HepG2 (cell line): ENCODE measurements around the gene CFAP99. TPM values are rescaled to one million over a fixed set of nuclear protein-coding genes. Genes with fewer than 3 reads are reported as not detected.

Source experiments
- AKNA ChIP-seq: sonication (generic); formaldehyde crosslinking; IDR thresholded peaks from 2 replicates; pipeline ENCODE4 v1.4.0; 2020; ENCODE audit warnings: missing genetic modification reagents, borderline replicate concordance
- CEBPB ChIP-seq: IDR thresholded peaks from 2 replicates; pipeline ENCODE4 v1.6.1; 2011; ENCODE audit warnings: low read depth, low read length, improper control_type of control experiment, borderline replicate concordance
- ELF1 ChIP-seq: sonication (generic); formaldehyde crosslinking; IDR thresholded peaks from 2 replicates; pipeline ENCODE4 v1.4.0; 2020; ENCODE audit warnings: missing genetic modification reagents
- GABPA ChIP-seq, 2 experiments: IDR thresholded peaks; 2 replicates each; pipeline ENCODE4 v1.6.1; 2011 to 2016; ENCODE audit warnings: low read depth in 2 of 2, low read length in 1 of 2, missing biosample characterization in 1 of 2, missing genetic modification characterization in 1 of 2
- GTF3A ChIP-seq: sonication (generic); formaldehyde crosslinking; conservative IDR thresholded peaks from 2 replicates; pipeline ENCODE4 v1.4.0; 2020; ENCODE audit warnings: mild to moderate bottlenecking, missing genetic modification reagents
- HNRNPH1 ChIP-seq: fragments of 200-400 bp; formaldehyde crosslinking; optimal IDR thresholded peaks from 2 replicates; pipeline ENCODE3; 2017; ENCODE audit warnings: mild to moderate bottlenecking, low read depth, low read length
- MTF2 ChIP-seq: sonication (generic); formaldehyde crosslinking; IDR thresholded peaks from 2 replicates; pipeline ENCODE4 v1.5.0; 2020; ENCODE audit warnings: missing genetic modification reagents, borderline replicate concordance
- MYNN ChIP-seq: sonication (generic); formaldehyde crosslinking; IDR thresholded peaks from 2 replicates; pipeline ENCODE4 v1.4.0; 2020; ENCODE audit warnings: mild to moderate bottlenecking, low read depth, missing genetic modification reagents
- SRSF1 ChIP-seq: fragments of 200-400 bp; formaldehyde crosslinking; optimal IDR thresholded peaks from 2 replicates; pipeline ENCODE3; 2017; ENCODE audit warnings: mild to moderate bottlenecking, low read depth, low read length, moderate library complexity
- ZBTB2 ChIP-seq: sonication (generic); formaldehyde crosslinking; IDR thresholded peaks from 2 replicates; pipeline ENCODE4 v1.8.0; 2022; ENCODE audit warnings: low read depth, missing genetic modification reagents
- ZNF431 ChIP-seq: sonication (generic); formaldehyde crosslinking; IDR thresholded peaks from 2 replicates; pipeline ENCODE4 v1.9.0; 2022; ENCODE audit warnings: missing genetic modification reagents, low read depth, mild to moderate bottlenecking, borderline replicate concordance
- ZNF503 ChIP-seq: sonication (generic); formaldehyde crosslinking; IDR thresholded peaks from 2 replicates; pipeline ENCODE4 v1.4.0; 2020; ENCODE audit warnings: missing genetic modification reagents
- ZNF790 ChIP-seq: sonication (generic); formaldehyde crosslinking; IDR thresholded peaks from 2 replicates; pipeline ENCODE4 v1.8.0; 2022; ENCODE audit warnings: missing genetic modification reagents, mild to moderate bottlenecking, borderline replicate concordance
- ZNF839 ChIP-seq: sonication (generic); formaldehyde crosslinking; IDR thresholded peaks from 2 replicates; pipeline ENCODE4 v1.4.0; 2020; ENCODE audit warnings: missing genetic modification reagents, mild to moderate bottlenecking, borderline replicate concordance
- ZZZ3 ChIP-seq: sonication (generic); formaldehyde crosslinking; IDR thresholded peaks from 2 replicates; pipeline ENCODE4 v1.4.0; 2020; ENCODE audit warnings: missing genetic modification reagents, mild to moderate bottlenecking, borderline replicate concordance
- polyA plus RNA-seq, 8 experiments: library from polyadenylated mRNA; depleted of rRNA in 3 of 8; stranded (reverse) in 7 of 8; unstranded in 1 of 8; fragments of >200 nt; fragmentation: Illumina TruSeq in 4 of 8; extraction: Trizol in 4 of 8; gene quantifications; 2 replicates each; pipeline versions ENCODE4 v1.2.1 to v1.2.3, GENCODE V29; 2011 to 2016; ENCODE audit warnings: low read depth in 4 of 8, missing spikeins in 1 of 8, mixed read lengths in 1 of 8; ENCODE audit not compliant: insufficient read depth in 1 of 8
- total RNA-seq, 5 experiments: library from RNA; depleted of rRNA; stranded (reverse); fragments of >200 nt; fragmentation: Illumina TruSeq; extraction: Trizol; gene quantifications; 2 replicates each; pipeline ENCODE4 v1.2.3, GENCODE V29; 2016; ENCODE audit warnings: low read depth in 1 of 5
- TF ChIP-seq, protein P1 (sequence below): sonication (generic); formaldehyde crosslinking; IDR thresholded peaks from 2 replicates; pipeline ENCODE4 v1.4.0; 2020; ENCODE audit warnings: missing genetic modification reagents, mild to moderate bottlenecking, borderline replicate concordance

Gene CFAP99
- total and polyA plus RNA-seq, 2 of the 13 experiments (the other 11 are each of a cell fraction or from before 2014, with no cell fraction given) = not detected

- no peak for TF ChIP-seq MTF2
- no peak for TF ChIP-seq CEBPB
- no peak for TF ChIP-seq MYNN (CRISPR knock-in tag)
- TF ChIP-seq ZNF503 (CRISPR knock-in tag) = no peak
- TF ChIP-seq ZNF431 = no peak
- TF ChIP-seq GTF3A (CRISPR knock-in tag) = peak; percentile 54; the same call in 1 of the 2 replicates
- no peak for TF ChIP-seq ZZZ3 (CRISPR knock-in tag)
- no peak for TF ChIP-seq GABPA (IDR thresholded peaks at IDR 0.05; ENCODE audit: low read depth, low read length)
- no peak for TF ChIP-seq GABPA (CRISPR knock-in tag; IDR thresholded peaks at IDR 0.05; ENCODE audit: low read depth)
- TF ChIP-seq AKNA (CRISPR knock-in tag) = no peak
- no peak for TF ChIP-seq ZBTB2 (CRISPR knock-in tag)
- TF ChIP-seq ELF1 (CRISPR knock-in tag) = peak; percentile 34; the same call in 1 of the 2 replicates
- TF ChIP-seq ZNF839 (CRISPR knock-in tag) = peak; percentile 36; the same call in 1 of the 2 replicates
- TF ChIP-seq SRSF1 = no peak
- no peak for TF ChIP-seq ZNF790 (CRISPR knock-in tag)
- no peak for TF ChIP-seq HNRNPH1
- TF ChIP-seq, protein P1, sequence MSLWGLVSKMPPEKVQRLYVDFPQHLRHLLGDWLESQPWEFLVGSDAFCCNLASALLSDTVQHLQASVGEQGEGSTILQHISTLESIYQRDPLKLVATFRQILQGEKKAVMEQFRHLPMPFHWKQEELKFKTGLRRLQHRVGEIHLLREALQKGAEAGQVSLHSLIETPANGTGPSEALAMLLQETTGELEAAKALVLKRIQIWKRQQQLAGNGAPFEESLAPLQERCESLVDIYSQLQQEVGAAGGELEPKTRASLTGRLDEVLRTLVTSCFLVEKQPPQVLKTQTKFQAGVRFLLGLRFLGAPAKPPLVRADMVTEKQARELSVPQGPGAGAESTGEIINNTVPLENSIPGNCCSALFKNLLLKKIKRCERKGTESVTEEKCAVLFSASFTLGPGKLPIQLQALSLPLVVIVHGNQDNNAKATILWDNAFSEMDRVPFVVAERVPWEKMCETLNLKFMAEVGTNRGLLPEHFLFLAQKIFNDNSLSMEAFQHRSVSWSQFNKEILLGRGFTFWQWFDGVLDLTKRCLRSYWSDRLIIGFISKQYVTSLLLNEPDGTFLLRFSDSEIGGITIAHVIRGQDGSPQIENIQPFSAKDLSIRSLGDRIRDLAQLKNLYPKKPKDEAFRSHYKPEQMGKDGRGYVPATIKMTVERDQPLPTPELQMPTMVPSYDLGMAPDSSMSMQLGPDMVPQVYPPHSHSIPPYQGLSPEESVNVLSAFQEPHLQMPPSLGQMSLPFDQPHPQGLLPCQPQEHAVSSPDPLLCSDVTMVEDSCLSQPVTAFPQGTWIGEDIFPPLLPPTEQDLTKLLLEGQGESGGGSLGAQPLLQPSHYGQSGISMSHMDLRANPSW = no peak
Measured at GRCh38 chr4:2441393-2442174, 22.8 kb downstream of the CFAP99 start (continued).
